HepG2 (cell line): ENCODE data around the gene KCNK10. TPM values are rescaled to one million over a fixed set of nuclear protein-coding genes. Genes with fewer than 3 reads are reported as not detected.

Source experiments
- CEBPG ChIP-seq: IDR thresholded peaks from 2 replicates; pipeline ENCODE4 v1.6.1; 2016
- GATAD2A ChIP-seq: IDR thresholded peaks from 2 replicates; pipeline ENCODE4 v1.6.1; 2016
- NR2F6 ChIP-seq, 2 experiments: IDR thresholded peaks; 2 replicates each; pipeline ENCODE4 v1.6.1; 2016; ENCODE audit warnings: antibody characterized with exemption in 1 of 2, mild to moderate bottlenecking in 1 of 2
- ZNF318 ChIP-seq: sonication (generic); formaldehyde crosslinking; IDR thresholded peaks from 2 replicates; pipeline ENCODE4 v1.4.0; 2020; ENCODE audit warnings: mild to moderate bottlenecking, missing genetic modification reagents
- ZNF709 ChIP-seq: sonication (generic); formaldehyde crosslinking; IDR thresholded peaks from 2 replicates; pipeline ENCODE4 v1.5.0; 2020; ENCODE audit warnings: mild to moderate bottlenecking, missing genetic modification reagents
- polyA plus RNA-seq, 8 experiments: library from polyadenylated mRNA; depleted of rRNA in 3 of 8; stranded (reverse) in 7 of 8; unstranded in 1 of 8; fragments of >200 nt; fragmentation: Illumina TruSeq in 4 of 8; extraction: Trizol in 4 of 8; gene quantifications; 2 replicates each; pipeline versions ENCODE4 v1.2.1 to v1.2.3, GENCODE V29; 2011 to 2016; ENCODE audit warnings: low read depth in 4 of 8, missing spikeins in 1 of 8, mixed read lengths in 1 of 8; ENCODE audit not compliant: insufficient read depth in 1 of 8
- total RNA-seq, 5 experiments: library from RNA; depleted of rRNA; stranded (reverse); fragments of >200 nt; fragmentation: Illumina TruSeq; extraction: Trizol; gene quantifications; 2 replicates each; pipeline ENCODE4 v1.2.3, GENCODE V29; 2016; ENCODE audit warnings: low read depth in 1 of 5

KCNK10 gene
- total and polyA plus RNA-seq, 2 of the 13 experiments (the other 11 are each of a cell fraction or from before 2014, with no cell fraction given), result not detected

- TF ChIP-seq ZNF318 (CRISPR knock-in tag) (no peak), GATAD2A (CRISPR knock-in tag) (peak; percentile 46), NR2F6 (IDR thresholded peaks at IDR 0.05) (no peak), NR2F6 (CRISPR knock-in tag; IDR thresholded peaks at IDR 0.05) (0 out of 2 replicates have a peak, but pooled peaks have one; percentile 14), CEBPG (CRISPR knock-in tag) (peak; percentile 59), ZNF709 (CRISPR knock-in tag) (no peak)
Observed at GRCh38 chr14:88189417-88190191, 133.5 kb downstream of the KCNK10 start (continued).
